NT2/D1 (cell line): ENCODE measurements around the gene CTNNB1.

Source experiments
- SUZ12 ChIP-seq: IDR thresholded peaks from 2 replicates; pipeline ENCODE4 v1.6.1; 2011; ENCODE audit not compliant: insufficient read length, insufficient read depth; ENCODE audit errors: extremely low read depth
- YY1 ChIP-seq: IDR thresholded peaks from 2 replicates; pipeline ENCODE4 v1.6.1; 2011; ENCODE audit not compliant: insufficient read length, insufficient read depth

DNA sequence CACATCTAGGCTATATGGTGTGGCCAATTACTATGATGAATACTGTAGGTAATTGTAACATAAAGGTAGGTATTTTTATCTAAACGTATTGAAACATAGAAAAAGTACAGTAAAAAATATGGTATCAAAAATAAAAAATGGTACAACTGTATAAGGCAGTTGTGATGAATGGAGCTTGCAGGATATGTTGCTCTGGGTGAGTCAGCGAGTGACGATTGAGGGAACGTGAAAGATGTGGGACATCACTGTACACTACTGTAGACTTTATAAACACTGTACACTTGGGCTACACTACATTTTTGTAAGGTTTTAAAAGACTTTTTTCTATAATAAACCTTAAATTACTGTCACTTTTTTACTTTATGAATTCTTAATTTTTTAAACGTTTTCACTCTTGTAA, 10.3 kb downstream of the CTNNB1 start:
- TF ChIP-seq YY1 (no peak), SUZ12 (no peak)
